ENCODE results near the gene AMOTL2.

DNA sequence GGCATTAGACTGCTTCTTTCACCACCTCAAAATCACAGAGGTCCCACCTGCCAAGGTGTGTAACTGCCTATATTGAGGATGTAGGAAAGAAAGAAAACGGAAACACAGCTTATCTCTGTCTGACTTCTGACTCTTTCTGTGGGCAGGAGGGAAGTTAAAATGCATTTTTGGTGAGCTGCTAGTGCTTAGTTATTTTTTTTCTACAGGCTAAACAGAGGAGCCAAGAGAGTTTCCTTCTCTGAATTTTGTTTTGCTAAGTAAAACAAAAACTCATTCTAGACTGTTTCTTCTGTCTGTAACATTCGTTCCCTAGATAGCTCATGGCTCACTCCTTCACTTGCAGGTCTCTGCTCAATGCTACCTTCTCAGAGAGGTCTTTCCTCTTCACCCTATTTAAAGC, 18.8 kb upstream of the AMOTL2 start:
- TF ChIP-seq EP300 (IDR thresholded peaks at IDR 0.05) (no peak), POLR2A (IDR thresholded peaks at IDR 0.05) (no peak), POLR2AphosphoS5 (IDR thresholded peaks at IDR 0.05) (no peak)
- TF ChIP-seq, protein P1, sequence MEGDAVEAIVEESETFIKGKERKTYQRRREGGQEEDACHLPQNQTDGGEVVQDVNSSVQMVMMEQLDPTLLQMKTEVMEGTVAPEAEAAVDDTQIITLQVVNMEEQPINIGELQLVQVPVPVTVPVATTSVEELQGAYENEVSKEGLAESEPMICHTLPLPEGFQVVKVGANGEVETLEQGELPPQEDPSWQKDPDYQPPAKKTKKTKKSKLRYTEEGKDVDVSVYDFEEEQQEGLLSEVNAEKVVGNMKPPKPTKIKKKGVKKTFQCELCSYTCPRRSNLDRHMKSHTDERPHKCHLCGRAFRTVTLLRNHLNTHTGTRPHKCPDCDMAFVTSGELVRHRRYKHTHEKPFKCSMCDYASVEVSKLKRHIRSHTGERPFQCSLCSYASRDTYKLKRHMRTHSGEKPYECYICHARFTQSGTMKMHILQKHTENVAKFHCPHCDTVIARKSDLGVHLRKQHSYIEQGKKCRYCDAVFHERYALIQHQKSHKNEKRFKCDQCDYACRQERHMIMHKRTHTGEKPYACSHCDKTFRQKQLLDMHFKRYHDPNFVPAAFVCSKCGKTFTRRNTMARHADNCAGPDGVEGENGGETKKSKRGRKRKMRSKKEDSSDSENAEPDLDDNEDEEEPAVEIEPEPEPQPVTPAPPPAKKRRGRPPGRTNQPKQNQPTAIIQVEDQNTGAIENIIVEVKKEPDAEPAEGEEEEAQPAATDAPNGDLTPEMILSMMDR (IDR thresholded peaks at IDR 0.05): no peak

Data from gastroesophageal sphincter (tissue), 3 donors.